SW480 (cell line): Measurements from ENCODE around the gene MACROD1.
"Not testable (repeated sequence)": the region's sequence is repeated elsewhere in the genome, so short reads cannot be mapped to it uniquely, and the experiment has no call there.

ENCODE experiments used
- DNase-seq: peaks from one replicate; pipeline ENCODE4 v3.0.0-alpha.2; 2016; ENCODE audit warnings: low spot score

MACROD1 gene

DNA sequence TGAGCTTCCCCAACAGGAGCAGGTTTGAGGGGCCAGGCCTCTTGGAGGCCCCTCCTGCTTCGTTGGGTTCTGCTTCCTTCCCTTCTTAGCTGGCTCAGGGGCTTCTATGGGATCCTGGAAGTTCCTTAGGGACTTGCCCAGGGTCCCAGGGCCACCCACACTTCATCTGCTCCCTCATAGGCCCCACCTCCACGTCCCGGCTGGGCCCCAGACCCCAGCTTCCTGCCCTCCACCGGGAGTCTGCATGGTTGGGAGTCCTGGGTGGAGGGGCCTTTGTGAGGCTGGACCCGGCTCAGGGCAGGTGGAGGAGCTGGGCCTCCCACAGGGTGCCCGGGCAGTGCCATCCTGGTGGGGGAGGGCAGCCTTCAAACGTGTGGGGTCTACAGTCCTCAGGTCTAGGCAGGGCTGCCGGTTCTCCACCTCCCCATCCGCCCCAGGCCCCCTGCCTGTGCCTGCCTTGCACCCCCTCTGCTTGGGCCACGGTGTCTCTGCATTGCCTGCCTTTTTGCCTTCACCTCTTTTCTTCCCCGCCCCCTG lies 168.0 kb downstream of the MACROD1 start:
- no peak for DNase-seq

- DNase-seq, result no peak
Measured at GRCh38 chr11:63997104-63997700, 168.7 kb downstream of the MACROD1 start.

- DNase-seq, result no peak
Measured at GRCh38 chr11:63996512-63996911, 169.4 kb downstream of the MACROD1 start.

DNA sequence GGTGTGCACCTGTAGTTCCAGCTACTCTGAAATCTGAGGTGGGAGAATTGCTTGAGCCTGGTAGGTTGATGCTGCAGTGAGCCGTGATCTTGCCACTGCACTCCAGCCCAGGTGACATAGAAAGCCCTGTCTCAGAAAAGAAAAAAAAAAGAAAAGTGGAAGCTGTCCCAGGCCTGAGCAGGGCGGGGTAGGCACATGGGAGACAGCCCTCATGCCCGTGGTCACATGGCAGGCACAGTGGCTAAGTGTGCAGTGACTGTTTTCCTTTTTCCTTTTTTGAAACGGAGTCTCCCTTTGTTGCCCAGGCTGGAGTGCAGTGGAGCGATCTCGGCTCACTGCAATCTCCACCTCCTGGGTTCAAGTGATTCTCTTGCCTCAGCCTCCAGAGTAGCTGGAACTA lies 171.9 kb downstream of the MACROD1 start:
- no peak for DNase-seq

DNA sequence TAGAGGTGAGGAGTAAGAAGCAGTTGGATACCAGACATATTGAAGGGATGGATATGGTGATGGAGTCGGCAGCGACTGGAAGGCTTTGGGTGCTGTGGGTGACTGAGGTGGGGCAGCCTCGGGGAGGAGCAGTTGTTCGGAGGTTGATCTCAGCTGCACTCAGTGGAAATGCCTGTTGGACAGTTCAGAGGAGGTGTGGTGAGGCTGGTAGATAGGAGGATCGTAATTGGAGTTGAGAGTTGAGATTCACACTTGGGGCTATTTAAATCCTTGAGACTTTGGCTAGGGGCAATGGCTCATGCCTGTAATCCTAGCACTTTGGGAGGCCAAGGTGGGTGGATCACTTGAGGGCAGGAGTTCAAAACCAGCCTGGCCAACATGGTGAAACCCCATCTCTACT lies 172.8 kb downstream of the MACROD1 start:
- no peak for DNase-seq

- DNase-seq, result no peak
Measured at GRCh38 chr11:63991558-63991957, 174.4 kb downstream of the MACROD1 start.

- DNase-seq, result no peak
Measured at GRCh38 chr11:63986932-63987513, 178.9 kb downstream of the MACROD1 start.

GRCh38 chr11:63986156-63986931 lies 179.6 kb downstream of the MACROD1 start, which contains the start of gene OTUB1:
TSS of gene OTUB1 (plus strand) at chr11:63986438. CDS start at chr11:63986457, 19 bp downstream.
- DNase-seq, result peak; percentile 97

GRCh38 chr11:63985812-63986155 lies 180.1 kb downstream of the MACROD1 start:
- DNase-seq, result no peak

- no peak for DNase-seq
Measured at GRCh38 chr11:63979426-63979825, 186.5 kb downstream of the MACROD1 start.

- no peak for DNase-seq
Measured at GRCh38 chr11:63978551-63979239, 187.2 kb downstream of the MACROD1 start.

GRCh38 chr11:63974259-63975143 lies 191.4 kb downstream of the MACROD1 start, which contains the start of gene COX8A:
TSS of gene COX8A (plus strand) at chr11:63974620. CDS start at chr11:63974681, 61 bp downstream.
- DNase-seq, result peak; percentile 100

GRCh38 chr11:63973912-63974258 lies 192.0 kb downstream of the MACROD1 start:
- DNase-seq, result not testable (repeated sequence)

DNA sequence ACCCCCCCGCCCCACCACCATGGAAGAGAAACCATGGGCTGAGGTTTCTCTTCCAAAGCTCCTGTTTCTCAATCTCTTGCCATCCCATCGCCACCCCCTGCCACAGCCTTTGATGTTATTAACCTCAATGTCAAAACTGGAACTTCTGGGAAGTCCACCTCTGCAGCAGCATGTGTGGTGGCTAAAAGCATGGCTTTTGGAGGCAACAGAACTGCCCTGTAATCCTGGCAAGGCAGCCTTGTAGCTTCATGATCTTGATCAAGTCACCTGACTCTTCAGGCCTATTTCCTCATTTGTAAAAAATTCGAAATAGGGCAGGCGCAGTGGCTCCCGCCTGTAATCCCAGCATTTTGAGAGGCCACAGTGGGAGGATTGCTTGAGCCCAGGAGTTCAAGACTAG lies 195.0 kb downstream of the MACROD1 start:
- DNase-seq, result no peak

DNA sequence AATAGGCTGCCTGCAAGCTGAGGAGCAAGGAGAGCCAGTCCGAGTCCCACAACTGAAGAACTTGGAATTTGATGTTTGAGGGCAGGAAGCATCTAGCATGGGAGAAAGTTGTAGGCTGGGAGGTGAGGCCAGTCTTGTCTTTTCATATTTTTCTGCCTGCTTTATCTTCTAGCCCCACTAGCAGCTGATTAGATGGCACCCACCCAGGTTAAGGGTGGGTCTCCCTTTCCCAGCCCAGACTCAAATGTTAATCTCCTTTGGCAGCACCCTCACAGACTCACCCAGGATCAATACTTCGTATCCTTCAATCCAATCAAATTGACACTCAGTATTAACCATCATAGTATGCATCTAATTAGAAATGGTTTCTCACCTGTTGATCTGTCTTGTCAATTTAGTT lies 196.5 kb downstream of the MACROD1 start:
- no peak for DNase-seq

DNA sequence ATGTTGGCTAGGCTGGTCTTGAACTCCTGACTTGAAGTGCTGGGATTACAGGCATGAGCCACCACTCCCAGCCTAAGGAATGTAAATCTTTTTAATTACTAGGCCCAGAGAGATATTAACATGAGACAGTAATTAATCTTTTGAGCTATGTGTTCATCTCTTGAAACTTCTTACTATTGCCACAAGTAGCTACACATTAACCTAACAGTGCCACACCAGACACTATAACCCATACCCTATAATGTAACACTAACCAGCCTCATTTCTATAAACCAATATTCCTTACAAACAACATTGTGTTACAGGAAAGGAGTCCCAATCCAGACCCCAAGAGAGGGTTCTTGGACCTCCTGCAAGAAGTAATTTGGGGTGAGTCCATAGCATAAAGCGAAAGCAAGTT lies 199.5 kb downstream of the MACROD1 start:
- DNase-seq, result no peak

GRCh38 chr11:63963895-63964294 lies 202.0 kb downstream of the MACROD1 start:
- not testable (repeated sequence) for DNase-seq

DNA sequence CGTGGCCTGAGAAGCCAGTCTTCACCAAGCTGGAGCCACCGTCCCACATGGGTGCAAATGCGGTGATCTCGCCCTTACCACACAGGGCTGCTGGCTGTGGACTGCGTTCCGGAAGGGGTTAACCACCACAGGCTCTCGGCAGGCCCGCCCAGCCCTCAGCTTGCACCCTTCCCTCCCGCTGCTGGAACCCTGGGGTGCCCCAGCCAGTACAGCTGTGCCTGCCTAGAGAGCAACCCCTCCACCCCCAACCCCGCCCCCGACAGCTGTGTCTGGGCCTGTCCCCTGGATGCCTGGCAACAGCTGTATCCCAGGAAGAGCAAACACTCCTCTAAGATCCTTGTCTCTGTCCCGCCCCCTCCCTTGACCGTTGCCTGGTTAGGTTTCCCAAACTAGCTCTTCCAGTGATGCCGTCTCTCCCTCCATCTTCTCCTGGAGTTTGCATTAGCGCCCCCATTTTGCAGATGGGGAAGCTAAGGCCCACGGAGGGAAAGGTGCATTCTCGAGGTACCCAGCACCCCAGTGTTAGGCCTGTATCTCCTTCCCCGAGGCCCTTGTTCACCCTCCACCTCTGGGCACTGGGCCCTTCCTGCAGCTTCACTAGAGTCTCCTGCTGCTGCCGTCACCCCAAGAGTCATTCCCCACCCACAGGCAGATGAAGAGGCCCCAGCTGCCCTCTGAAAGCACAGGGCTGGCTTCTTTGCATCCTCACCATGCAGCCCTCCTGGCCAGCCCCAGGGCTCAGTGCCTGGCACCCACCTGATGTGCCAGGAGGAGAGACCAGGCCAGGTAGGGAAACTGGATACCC lies 204.1 kb downstream of the MACROD1 start:
- no peak for DNase-seq

DNA sequence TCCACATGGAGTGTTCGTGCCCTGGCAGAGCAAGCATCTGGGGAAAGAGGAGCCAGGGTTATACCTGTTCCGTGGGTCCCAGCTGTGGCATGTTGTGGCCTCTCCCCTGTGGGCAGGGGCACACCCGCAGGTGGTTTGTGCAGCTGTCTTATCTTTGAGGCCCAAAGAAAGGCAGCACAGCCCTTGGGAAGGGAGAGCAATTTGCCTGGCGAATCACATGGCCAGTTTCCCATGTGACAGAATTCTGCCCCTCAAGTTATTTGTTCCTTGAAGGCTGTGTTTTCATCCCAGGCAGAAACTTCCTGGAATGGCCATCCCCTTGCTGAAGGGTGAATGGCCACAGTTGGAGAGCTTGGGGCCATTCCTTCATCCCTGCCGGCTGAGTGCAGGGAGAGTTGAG lies 207.9 kb downstream of the MACROD1 start:
- DNase-seq, result no peak

GRCh38 chr11:63952570-63952969 lies 213.3 kb downstream of the MACROD1 start:
- no peak for DNase-seq
